Psoas muscle (tissue), 8 donors: ENCODE results near the gene COX4I2. TPM values are rescaled to one million over a fixed set of nuclear protein-coding genes. Genes with fewer than 3 reads are reported as not detected.

Source experiments
- ATAC-seq, 4 donors: fragments of 200-7000 bp; cut with Tn5 transposase; one replicate each; pipeline ENCODE4 v1.9.1; 2020; ENCODE audit warnings: moderate library complexity in 3 of 4, mild to moderate bottlenecking in 2 of 4
- DNase-seq, 2 donors: peaks; one replicate each; pipeline ENCODE4 v3.0.0-alpha.2; 2020
- H3K27ac ChIP-seq: fragments of 200-600 bp; one replicate; pipeline ENCODE4 v1.8.0; 2022
- H3K27me3 ChIP-seq, 3 donors: fragments of 200-600 bp in 1 of 3; one replicate each; pipeline versions ENCODE4 v1.6.1 to v1.8.0; 2013 to 2022; ENCODE audit warnings: low read length in 2 of 3, mild to moderate bottlenecking in 2 of 3, moderate library complexity in 1 of 3; ENCODE audit not compliant: insufficient read depth in 3 of 3
- H3K36me3 ChIP-seq, 2 donors: fragments of 200-600 bp in 1 of 2; one replicate each; pipeline versions ENCODE4 v1.6.1 to v1.8.0; 2013 to 2022; ENCODE audit warnings: low read depth in 1 of 2, mild to moderate bottlenecking in 1 of 2, moderate library complexity in 1 of 2; ENCODE audit not compliant: insufficient read depth in 1 of 2
- H3K4me1 ChIP-seq: fragments of 200-600 bp; one replicate; pipeline ENCODE4 v1.8.0; 2022
- H3K4me3 ChIP-seq: fragments of 200-600 bp; one replicate; pipeline ENCODE4 v1.8.0; 2022; ENCODE audit warnings: mild to moderate bottlenecking
- H3K9me3 ChIP-seq: fragments of 200-600 bp; one replicate; pipeline ENCODE4 v1.8.0; 2022
- WGBS, 3 donors: extraction: QIAGEN DNeasy Blood & Tissue Kit; methylation state at CpG; one replicate each; pipeline versions ENCODE4 v1.1.6 to v1.1.7; 2013; 5-methylcytosine and 5-hydroxymethylcytosine counted together
- intact Hi-C, 2 donors: fragments of 100-400 bp; cut with DNase I; formaldehyde crosslinking; loops; one replicate each; pipeline versions ENCODE4 v1.11.0 to v1.14.2; 2022
- polyA plus RNA-seq, 3 donors: library from polyadenylated mRNA; stranded (reverse); fragments of 200-250 nt; gene quantifications; one replicate each; pipeline ENCODE4 v1.2.3, GENCODE V29; 2013
- total RNA-seq, 4 donors: library from RNA; stranded (reverse); fragmentation: NEBNext Ultra II Directional in 2 of 4; extraction: Animal tissue kit (Norgen Biotek cat#: 25700) in 2 of 4; gene quantifications; one replicate each; pipeline versions ENCODE4 v1.2.1 to v1.2.4, GENCODE V29; 2021 to 2023
- TF ChIP-seq, protein P1 (sequence below): fragments of 200-600 bp; IDR thresholded peaks from one replicate; pipeline ENCODE4 v1.8.0; 2022; ENCODE audit warnings: antibody characterized with exemption
- donor health status: healthy with polysubstance abuse.
- donor health status: DM: no; HTN: no; CAD: no; lungs with moderate emphysema.
- donor health status: Bipolar disorder and iron deficiency.
- donor health status: healthy.
- donor health status: DM: yes; HTN: yes; CAD: no.
- donor health status: DM: no; HTN: no; CAD: no.
- donor health status: DM: no; HTN: no; CAD: no.
- donor health status: DM: yes; HTN: yes; CAD: no.

COX4I2 gene
- total and polyA plus RNA-seq, 7 donors = 3.5 to 13.2 (median 7.0) TPM

DNA sequence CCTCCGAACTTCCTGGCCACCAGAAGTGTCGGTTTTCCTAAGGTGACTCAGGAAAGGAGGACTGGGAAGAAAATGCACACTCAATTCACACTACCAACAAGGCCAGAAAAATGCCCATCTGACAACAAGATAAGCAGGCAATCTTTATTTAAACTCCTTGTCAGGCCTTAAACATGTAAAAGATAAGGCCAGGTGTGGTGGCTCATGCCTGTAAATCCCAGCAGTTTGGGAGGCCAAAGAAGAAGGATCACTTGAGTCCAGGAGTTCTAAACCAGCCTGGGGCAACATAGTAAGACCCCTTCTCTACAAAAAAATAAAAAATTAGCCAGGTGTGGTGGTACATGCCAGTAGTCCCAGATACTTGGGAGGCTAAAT is 40.2 kb upstream of the COX4I2 start:
- TF ChIP-seq, protein P1, sequence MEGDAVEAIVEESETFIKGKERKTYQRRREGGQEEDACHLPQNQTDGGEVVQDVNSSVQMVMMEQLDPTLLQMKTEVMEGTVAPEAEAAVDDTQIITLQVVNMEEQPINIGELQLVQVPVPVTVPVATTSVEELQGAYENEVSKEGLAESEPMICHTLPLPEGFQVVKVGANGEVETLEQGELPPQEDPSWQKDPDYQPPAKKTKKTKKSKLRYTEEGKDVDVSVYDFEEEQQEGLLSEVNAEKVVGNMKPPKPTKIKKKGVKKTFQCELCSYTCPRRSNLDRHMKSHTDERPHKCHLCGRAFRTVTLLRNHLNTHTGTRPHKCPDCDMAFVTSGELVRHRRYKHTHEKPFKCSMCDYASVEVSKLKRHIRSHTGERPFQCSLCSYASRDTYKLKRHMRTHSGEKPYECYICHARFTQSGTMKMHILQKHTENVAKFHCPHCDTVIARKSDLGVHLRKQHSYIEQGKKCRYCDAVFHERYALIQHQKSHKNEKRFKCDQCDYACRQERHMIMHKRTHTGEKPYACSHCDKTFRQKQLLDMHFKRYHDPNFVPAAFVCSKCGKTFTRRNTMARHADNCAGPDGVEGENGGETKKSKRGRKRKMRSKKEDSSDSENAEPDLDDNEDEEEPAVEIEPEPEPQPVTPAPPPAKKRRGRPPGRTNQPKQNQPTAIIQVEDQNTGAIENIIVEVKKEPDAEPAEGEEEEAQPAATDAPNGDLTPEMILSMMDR = no peak
- DNase-seq (no peak), ATAC-seq (no peak)
- H3K4me1 ChIP-seq = no peaks in the 10 kb centered on the region
- H3K27me3 ChIP-seq = no peaks in the 10 kb centered on the region
- intact Hi-C loops = no loop called here
- H3K27ac ChIP-seq = peak overlapping the region; percentile 69
- H3K4me3 ChIP-seq = no peak overlapping the region
- no peaks in the 10 kb centered on the region for H3K9me3 ChIP-seq
- no peaks in the 10 kb centered on the region for H3K36me3 ChIP-seq
- WGBS, 3 donors = 87 to 94% (median 88%) methylated on average over 2 of the region's 2 CpGs

DNA sequence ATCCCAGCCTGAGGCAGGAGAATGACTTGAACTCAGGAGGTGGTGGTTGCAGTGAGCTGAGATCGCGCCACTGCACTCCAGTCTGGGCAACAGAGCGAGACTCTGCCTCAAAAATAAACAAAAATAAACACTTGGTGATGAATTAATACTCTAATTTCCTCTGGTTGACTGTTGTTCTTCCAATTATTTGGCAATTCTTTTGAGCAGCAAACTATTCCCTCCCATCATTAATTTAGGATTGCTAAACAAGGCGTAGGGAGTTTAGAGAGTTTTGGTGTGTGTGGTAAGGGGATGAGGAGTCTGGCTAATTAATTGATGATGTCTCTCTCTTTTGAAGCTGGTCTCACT is 35.3 kb upstream of the COX4I2 start:
- intact Hi-C loops = no loop called here
- no peaks in the 10 kb centered on the region for H3K9me3 ChIP-seq
- no peaks in the 10 kb centered on the region for H3K36me3 ChIP-seq
- peaks cover 0 to 3% (median 0%) of the 10 kb centered on the region in 3 donors for H3K27me3 ChIP-seq
- TF ChIP-seq, protein P1 = no peak
- peaks cover 17% of the 10 kb centered on the region for H3K4me1 ChIP-seq
- ATAC-seq = no peak
- peak overlapping the region; percentile 85 for H3K27ac ChIP-seq
- WGBS, 3 donors = 93% methylated on average over 4 of the region's 4 CpGs
- no peak for DNase-seq
- no peak overlapping the region for H3K4me3 ChIP-seq

DNA sequence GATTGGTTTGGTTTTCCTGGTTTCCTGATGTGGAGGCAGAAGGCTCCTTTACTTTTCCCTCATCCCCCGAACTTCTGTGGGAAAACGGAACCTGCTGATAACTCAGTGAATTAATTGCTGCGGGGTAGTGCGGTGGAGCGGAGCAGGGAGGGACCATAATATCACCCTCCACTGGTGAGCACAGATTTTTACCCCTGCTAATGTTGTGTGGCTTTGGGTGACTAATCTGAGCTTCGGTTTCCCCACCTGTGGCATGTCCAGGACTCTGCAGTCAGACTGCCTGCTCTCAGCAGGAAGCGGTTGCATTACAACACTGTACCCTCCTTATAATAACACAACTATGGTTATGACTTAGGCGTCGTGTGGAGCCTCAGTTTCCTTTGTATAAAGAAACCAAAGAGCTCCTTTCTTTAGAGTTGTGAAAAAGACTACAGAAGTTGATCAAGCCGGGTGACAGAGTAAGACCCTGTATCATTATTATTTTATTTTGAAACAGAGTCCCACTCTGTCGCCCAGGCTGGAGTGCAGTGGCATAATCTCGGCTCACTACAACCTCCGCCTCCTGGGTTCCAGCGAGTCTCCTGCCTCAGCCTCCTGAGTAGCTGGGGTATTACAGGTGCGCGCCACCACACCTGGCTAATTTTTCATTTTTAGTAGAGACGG is 34.8 kb upstream of the COX4I2 start:
- Histone ChIP-seq H3K27ac (peak overlapping the region; percentile 85), H3K4me3 (no peak overlapping the region), H3K36me3 (no peaks in the 10 kb centered on the region), H3K9me3 (no peaks in the 10 kb centered on the region), H3K4me1 (peaks cover 17% of the 10 kb centered on the region), H3K27me3 (peaks cover 0 to 3% (median 0%) of the 10 kb centered on the region in 3 donors)
- DNase-seq (no peak), ATAC-seq (peak in 3 of 4 donors; percentile 26 to 31 (median 28))
- TF ChIP-seq, protein P1 = no peak
- 77 to 79% (median 78%) methylated on average over 17 of the region's 17 CpGs for WGBS, 3 donors
- intact Hi-C loops = no loop called here

DNA sequence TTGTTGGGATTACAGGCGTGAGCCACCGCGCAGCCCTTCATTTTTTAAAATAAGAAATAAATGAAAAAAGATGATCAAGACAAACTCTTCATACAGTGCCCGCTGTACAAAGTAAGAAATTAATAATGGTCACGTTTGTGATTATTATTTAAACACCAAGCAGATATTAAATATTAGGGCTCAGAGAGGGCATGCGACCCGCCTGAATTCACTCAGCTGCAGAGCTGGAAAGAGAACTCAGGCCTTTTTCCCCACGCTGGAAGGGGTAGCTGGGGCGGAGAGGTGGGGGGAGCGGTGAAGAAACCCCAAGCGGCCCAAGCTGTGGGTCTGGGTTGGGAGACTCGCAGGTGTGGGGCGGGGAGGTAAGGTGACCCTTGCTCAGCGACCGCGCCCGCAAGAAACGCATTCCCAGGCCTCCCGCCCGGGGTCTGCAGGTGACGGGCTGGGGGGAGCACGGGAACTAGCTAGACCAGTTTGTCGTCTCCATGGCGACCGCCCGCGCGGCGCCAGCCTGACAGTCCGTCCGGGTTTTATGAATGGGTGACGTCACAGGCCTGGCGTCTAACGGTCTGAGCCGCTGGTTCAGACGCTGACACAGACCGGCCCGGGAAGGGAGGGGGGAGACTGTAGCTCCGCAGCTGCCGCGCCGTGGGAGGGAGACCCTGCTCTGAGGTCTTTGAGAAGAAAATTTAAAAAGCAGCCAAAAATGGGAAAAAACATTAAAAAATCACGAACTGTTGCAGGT is 33.7 kb upstream of the COX4I2 start:
- TF ChIP-seq, protein P1 = no peak
- intact Hi-C loops = no loop called here

More for the DNA sequence above, 33.7 kb upstream of the COX4I2 start:
- Histone ChIP-seq H3K36me3 (no peaks in the 10 kb centered on the region), H3K27me3 (peaks cover 0 to 3% (median 0%) of the 10 kb centered on the region in 3 donors), H3K4me3 (peak overlapping the region; percentile 80), H3K9me3 (no peaks in the 10 kb centered on the region), H3K27ac (peak overlapping the region; percentile 85), H3K4me1 (peaks cover 24% of the 10 kb centered on the region)
- DNase-seq (peak; percentile 92 to 95), ATAC-seq (peak; percentile 76 to 83 (median 80))
- WGBS, 3 donors = 12 to 14% (median 13%) methylated on average over 42 to 43 of the region's 43 CpGs
